Activated B cell treated with CpG ODN at 0.5 μM for 24 hours (primary cell): ENCODE data around the gene FOXC1. TPM values are rescaled to one million over a fixed set of nuclear protein-coding genes. Genes with fewer than 3 reads are reported as not detected.

Experiments used
- ATAC-seq: fragments of 200-7000 bp; cut with Tn5 transposase; one replicate; pipeline ENCODE4 v1.10.0; 2021; ENCODE audit warnings: low read depth, mild to moderate bottlenecking, moderate library complexity
- CTCF ChIA-PET: fragments of 350-600 bp; sonication (Branson Sonifier 250); formaldehyde crosslinking; loops from one replicate; lab custom pipeline; 2021; ENCODE audit warnings: antibody characterized with exemption; lab: Charles Lee
- POLR2A ChIA-PET: fragments of 350-600 bp; sonication (Branson Sonifier 250); formaldehyde crosslinking; loops from one replicate; lab custom pipeline; 2021; ENCODE audit warnings: antibody characterized with exemption; lab: Charles Lee
- DNase-seq: peaks from one replicate; pipeline ENCODE4 v3.0.0; 2022
- H3K27ac Mint-ChIP-seq: one replicate; pipeline ENCODE4 v1.8.0; 2020; ENCODE audit warnings: mixed read lengths
- H3K27me3 Mint-ChIP-seq: one replicate; pipeline ENCODE4 v1.8.0; 2021; ENCODE audit warnings: mixed read lengths
- H3K36me3 Mint-ChIP-seq: one replicate; pipeline ENCODE4 v1.8.0; 2021; ENCODE audit warnings: low read depth, mixed read lengths
- H3K4me1 Mint-ChIP-seq: one replicate; pipeline ENCODE4 v1.8.0; 2021; ENCODE audit warnings: mixed read lengths
- H3K4me3 Mint-ChIP-seq: one replicate; pipeline ENCODE4 v1.8.0; 2020; ENCODE audit warnings: mild to moderate bottlenecking, mixed read lengths
- H3K9me3 Mint-ChIP-seq: one replicate; pipeline ENCODE4 v1.8.0; 2020; ENCODE audit warnings: mixed read lengths
- CTCF ChIP-seq: fragments of 200-600 bp; IDR thresholded peaks from one replicate; pipeline ENCODE4 v1.8.0; 2022; ENCODE audit warnings: antibody characterized with exemption, mild to moderate bottlenecking
- intact Hi-C: fragments of 100-400 bp; cut with micrococcal nuclease; formaldehyde crosslinking; loops from one replicate; pipeline ENCODE4 v1.15.1; 2024
- total RNA-seq: library from RNA; stranded (reverse); gene quantifications from 2 replicates; pipeline ENCODE4 v1.2.3, GENCODE V29; 2022

Gene FOXC1
- total RNA-seq, 1 donor from 2014 or later: 1.00 TPM

GRCh38 chr6:1595271-1596087, 14.2 kb upstream of the FOXC1 start:
- peaks cover 42% of the 10 kb centered on the region for H3K27me3 Mint-ChIP-seq
- no peaks in the 10 kb centered on the region for H3K9me3 Mint-ChIP-seq
- no peaks in the 10 kb centered on the region for H3K36me3 Mint-ChIP-seq
- H3K27ac Mint-ChIP-seq: no peak overlapping the region
- intact Hi-C loops: loop anchor here (1.0 to 2.0 kb wide), 6 partner anchors 601 to 1155 kb away; partner anchors contain the start of gene MYLK4
- DNase-seq (no peak), ATAC-seq (no peak)
- H3K4me1 Mint-ChIP-seq: peaks cover 3% of the 10 kb centered on the region
- POLR2A ChIA-PET: no interaction called here
- CTCF ChIA-PET: interaction anchor here (0.7 to 6.0 kb wide), 13 partner anchors 10 to 1158 kb away, joined by 3 to 91 read pairs (median 4); partner anchors contain the start of gene MYLK4
- TF ChIP-seq CTCF: no peak
- H3K4me3 Mint-ChIP-seq: no peak overlapping the region

DNA sequence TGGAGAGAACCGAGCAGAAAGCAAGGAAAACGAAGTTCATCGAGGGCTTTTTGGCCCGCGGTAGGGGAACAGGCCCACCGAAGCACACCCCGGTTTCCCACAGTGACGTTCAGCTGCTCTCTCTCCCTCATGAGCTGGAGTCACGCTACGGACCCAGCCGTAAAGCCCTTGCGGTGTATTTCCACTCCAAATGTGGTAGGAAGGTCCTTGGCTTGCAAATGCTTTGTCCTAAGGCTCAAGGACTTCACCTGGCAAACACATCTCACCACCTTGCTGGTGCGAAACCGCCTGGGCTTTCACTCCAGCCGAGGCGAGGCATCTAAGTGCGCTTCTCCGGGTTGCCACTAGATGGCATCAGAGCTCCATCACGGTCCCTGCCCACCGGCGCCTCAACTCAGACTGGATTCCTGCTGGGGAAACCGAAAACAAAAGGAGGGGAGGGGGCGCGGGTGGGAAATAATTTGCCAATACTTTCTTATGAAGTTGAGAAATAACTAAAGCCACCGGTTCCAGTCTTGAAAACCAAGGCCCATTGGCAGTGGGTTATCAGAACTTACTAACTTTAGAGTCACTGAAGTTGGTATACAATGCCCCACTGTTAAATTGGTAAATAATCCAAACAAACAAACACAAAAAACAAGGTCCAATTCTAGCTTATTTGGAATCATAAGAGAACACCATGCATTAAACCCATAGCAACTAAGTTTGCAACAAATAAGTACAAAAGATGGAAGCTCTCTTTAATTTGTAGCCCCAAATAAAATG, 13.4 kb upstream of the FOXC1 start:
- Mint-ChIP-seq H3K27me3 (peaks cover 49% of the 10 kb centered on the region), H3K4me3 (no peak overlapping the region), H3K4me1 (peaks cover 4% of the 10 kb centered on the region), H3K9me3 (no peaks in the 10 kb centered on the region), H3K27ac (no peak overlapping the region), H3K36me3 (no peaks in the 10 kb centered on the region)
- no peak for TF ChIP-seq CTCF
- ChIA-PET POLR2A (interaction anchor here (0.5 to 0.7 kb wide), 2 partner anchors 1039 to 1170 kb away, joined by 3 to 4 read pairs; no protein-coding TSS in a partner anchor), CTCF (interaction anchor here (0.7 to 6.0 kb wide), 19 partner anchors 10 to 1155 kb away, joined by 3 to 91 read pairs (median 4); partner anchors contain the start of gene MYLK4)
- intact Hi-C loops: loop anchor here (1.0 to 2.0 kb wide), 6 partner anchors 600 to 1154 kb away; partner anchors contain the start of gene MYLK4
- peak; percentile 50 for DNase-seq
- ATAC-seq: peak; percentile 87

- Mint-ChIP-seq H3K36me3 (no peaks in the 10 kb centered on the region), H3K4me1 (peaks cover 4% of the 10 kb centered on the region), H3K27ac (no peak overlapping the region), H3K9me3 (no peaks in the 10 kb centered on the region), H3K27me3 (peaks cover 54% of the 10 kb centered on the region), H3K4me3 (no peak overlapping the region)
- ChIA-PET POLR2A (no interaction called here), CTCF (interaction anchor here (0.7 to 6.0 kb wide), 16 partner anchors 11 to 1154 kb away, joined by 3 to 91 read pairs (median 4); partner anchors contain the start of gene MYLK4)
- DNase-seq (no peak), ATAC-seq (no peak)
- TF ChIP-seq CTCF: no peak
- intact Hi-C loops: loop anchor here (2.0 kb wide), 1 partner anchor 1098 kb away; no protein-coding TSS in a partner anchor
These were observed 12.5 kb upstream of the FOXC1 start for GRCh38 chr6:1597121-1597744.

- H3K4me3 Mint-ChIP-seq: no peak overlapping the region
- no peaks in the 10 kb centered on the region for H3K36me3 Mint-ChIP-seq
- H3K9me3 Mint-ChIP-seq: no peaks in the 10 kb centered on the region
- CTCF ChIA-PET: interaction anchor here (0.9 to 6.0 kb wide), 9 partner anchors 11 to 1152 kb away, joined by 3 to 91 read pairs (median 10); partner anchors contain the start of gene MYLK4
- intact Hi-C loops: loop anchor here (2.0 kb wide), 1 partner anchor 1097 kb away; no protein-coding TSS in a partner anchor
- peaks cover 59% of the 10 kb centered on the region for H3K27me3 Mint-ChIP-seq
- peaks cover 4% of the 10 kb centered on the region for H3K4me1 Mint-ChIP-seq
- no peak overlapping the region for H3K27ac Mint-ChIP-seq
- DNase-seq (no peak), ATAC-seq (no peak)
- POLR2A ChIA-PET: no interaction called here
- no peak for TF ChIP-seq CTCF
These were observed 11.8 kb upstream of the FOXC1 start for GRCh38 chr6:1597924-1598323.
